MM.1S (cell line): ENCODE measurements around the gene CCND1.

Experiments used
- CTCF ChIP-seq: fragments of 300-600 bp; sonication (generic); IDR thresholded peaks from 2 replicates; pipeline ENCODE4 v1.5.1; 2016; ENCODE audit warnings: antibody characterized with exemption, low read length, mixed read lengths
- EZH2 ChIP-seq: fragments of 300-600 bp; sonication (generic); optimal IDR thresholded peaks from 2 replicates; pipeline ENCODE3; 2017; ENCODE audit warnings: low read depth, mild to moderate bottlenecking, antibody characterized with exemption, low read length, mixed read lengths
- EZH2phosphoT487 ChIP-seq: fragments of 300-600 bp; sonication (generic); IDR thresholded peaks from 2 replicates; pipeline ENCODE4 v1.6.1; 2018; ENCODE audit warnings: antibody characterized with exemption, low read length

- TF ChIP-seq CTCF = no peak
- TF ChIP-seq EZH2 = no peak
- TF ChIP-seq EZH2phosphoT487 = no peak
Observed at GRCh38 chr11:69694781-69695180, 53.8 kb downstream of the CCND1 start.
